ENCODE measurements around the gene ETS2. TPM values are rescaled to one million over a fixed set of nuclear protein-coding genes. Genes with fewer than 3 reads are reported as not detected.

The ETS2 gene
- total RNA-seq, 1 experiment from 2014 or later: 132 TPM

GRCh38 chr21:38839328-38840286, 33.9 kb downstream of the ETS2 start:
- TF ChIP-seq CTCF (IDR thresholded peaks at IDR 0.05) (no peak), TCF7L2 (IDR thresholded peaks at IDR 0.05; ENCODE audit: low read depth, low read length) (no peak), REST (IDR thresholded peaks at IDR 0.05; ENCODE audit: insufficient read depth in 1 of 2, low read depth in 2 of 2, low read length in 1 of 2) (no peak)
- intact Hi-C loops (cut with micrococcal nuclease; ENCODE audit: unreplicated experiment) (no loop called here), in situ Hi-C loops (cut with HindIII; ENCODE audit: low pct_unique_long_range_greater_than_20kb, low sequenced_read_pairs) (no loop called here)
- Histone ChIP-seq H3K27me3 (ENCODE audit: control insufficient read depth, insufficient read depth, low read length) (no peaks in the 10 kb centered on the region), H3K4me1 (ENCODE audit: control insufficient read depth, insufficient read depth, low read length) (no peaks in the 10 kb centered on the region), H3K27ac (ENCODE audit: low read length) (peak overlapping the region; percentile 34; the same call in 1 of the 2 replicates), H3K36me3 (ENCODE audit: control insufficient read depth, insufficient read depth, low read length) (no peaks in the 10 kb centered on the region), H3K4me3 (ENCODE audit: low read depth in 2 of 2, low read length in 2 of 2) (no peak overlapping the region), H3K9me3 (ENCODE audit: control insufficient read depth, insufficient read depth, low read depth, low read length) (no peaks in the 10 kb centered on the region)
- ATAC-seq (peak; percentile 78; the same call in 1 of the 2 replicates), DNase-seq (ENCODE audit: low read depth, low spot score) (no peak)
- CTCF ChIA-PET: no interaction called here
- no TSS peak for BruUV-seq (replicated peaks)
- POLR2A ChIA-PET: no interaction called here

GRCh38 chr21:38840456-38841300, 34.9 kb downstream of the ETS2 start:
- ChIA-PET CTCF (no interaction called here), POLR2A (no interaction called here)
- Histone ChIP-seq H3K9me3 (ENCODE audit: control insufficient read depth, insufficient read depth, low read depth, low read length) (no peaks in the 10 kb centered on the region), H3K27ac (ENCODE audit: low read length) (no peak overlapping the region), H3K36me3 (ENCODE audit: control insufficient read depth, insufficient read depth, low read length) (no peaks in the 10 kb centered on the region), H3K27me3 (ENCODE audit: control insufficient read depth, insufficient read depth, low read length) (no peaks in the 10 kb centered on the region), H3K4me3 (ENCODE audit: low read depth in 2 of 2, low read length in 2 of 2) (no peak overlapping the region), H3K4me1 (ENCODE audit: control insufficient read depth, insufficient read depth, low read length) (no peaks in the 10 kb centered on the region)
- DNase-seq (ENCODE audit: low read depth, low spot score) (no peak), ATAC-seq (no peak)
- BruUV-seq (replicated peaks): no TSS peak
- intact Hi-C loops (cut with micrococcal nuclease; ENCODE audit: unreplicated experiment): no loop called here
- in situ Hi-C loops (cut with HindIII; ENCODE audit: low pct_unique_long_range_greater_than_20kb, low sequenced_read_pairs): no loop called here
- TF ChIP-seq CTCF (IDR thresholded peaks at IDR 0.05) (no peak), REST (IDR thresholded peaks at IDR 0.05; ENCODE audit: insufficient read depth in 1 of 2, low read depth in 2 of 2, low read length in 1 of 2) (no peak), TCF7L2 (IDR thresholded peaks at IDR 0.05; ENCODE audit: low read depth, low read length) (no peak), SIN3A (IDR thresholded peaks at IDR 0.05; ENCODE audit: borderline replicate concordance, insufficient read depth, low read depth, low read length) (no peak), POLR2AphosphoS5 (IDR thresholded peaks at IDR 0.05; ENCODE audit: low read depth, low read length) (no peak)
